Liver (tissue), 9 donors: ENCODE data around the gene TMTC2. TPM values are rescaled to one million over a fixed set of nuclear protein-coding genes. Genes with fewer than 3 reads are reported as not detected.

Source experiments
- DNase-seq: peaks from one replicate; pipeline ENCODE4 v3.0.0-alpha.2; 2017; ENCODE audit warnings: low spot score
- H3K27ac ChIP-seq, 2 donors: one replicate each; pipeline ENCODE4 v1.7.0; 2013; ENCODE audit warnings: inconsistent platforms in 2 of 2, low read length in 2 of 2, control low read depth in 1 of 2, low read depth in 1 of 2, mild to moderate bottlenecking in 1 of 2
- H3K27me3 ChIP-seq, 4 donors: one replicate each; pipeline versions ENCODE4 v1.6.1 to v1.7.0; 2013; ENCODE audit warnings: low read length in 3 of 4, inconsistent platforms in 1 of 4, mild to moderate bottlenecking in 1 of 4, moderate library complexity in 1 of 4; ENCODE audit not compliant: control insufficient read depth in 4 of 4, insufficient read depth in 4 of 4
- H3K36me3 ChIP-seq, 4 donors: one replicate each; pipeline versions ENCODE4 v1.6.1 to v1.7.0; 2013; ENCODE audit warnings: low read length in 3 of 4, mild to moderate bottlenecking in 3 of 4, low read depth in 1 of 4, moderate library complexity in 1 of 4; ENCODE audit not compliant: control insufficient read depth in 4 of 4, insufficient read depth in 3 of 4
- H3K4me1 ChIP-seq, 4 donors: one replicate each; pipeline versions ENCODE4 v1.6.1 to v1.7.0; 2013; ENCODE audit warnings: low read length in 3 of 4, mild to moderate bottlenecking in 3 of 4, moderate library complexity in 1 of 4; ENCODE audit not compliant: control insufficient read depth in 4 of 4, insufficient read depth in 4 of 4
- H3K4me3 ChIP-seq, 3 donors: one replicate each; pipeline versions ENCODE4 v1.6.1 to v1.7.0; 2013; ENCODE audit warnings: low read length in 3 of 3, control low read depth in 1 of 3, low read depth in 1 of 3, mild to moderate bottlenecking in 1 of 3
- H3K9ac ChIP-seq, 2 donors: one replicate each; pipeline ENCODE4 v1.7.0; 2013; ENCODE audit warnings: low read length in 2 of 2, mild to moderate bottlenecking in 2 of 2, moderate library complexity in 2 of 2, control low read depth in 1 of 2, low read depth in 1 of 2
- H3K9me3 ChIP-seq, 4 donors: one replicate each; pipeline versions ENCODE4 v1.6.1 to v1.7.0; 2013; ENCODE audit warnings: low read length in 3 of 4; ENCODE audit not compliant: control insufficient read depth in 4 of 4
- ATF3 ChIP-seq: IDR thresholded peaks from 2 replicates; pipeline ENCODE4 v1.6.1; 2016; ENCODE audit warnings: antibody characterized with exemption
- CTCF ChIP-seq: fragments of 150-350 bp; IDR thresholded peaks from 2 replicates; pipeline ENCODE4 v1.5.1; 2017; ENCODE audit warnings: improper control_type of control experiment, low read depth, low read length; ENCODE audit not compliant: missing input control
- EGR1 ChIP-seq, 2 donors: IDR thresholded peaks; 2 replicates each; pipeline ENCODE4 v1.6.1; 2016 to 2018; ENCODE audit warnings: antibody characterized with exemption in 2 of 2, low read depth in 2 of 2
- FOXA1 ChIP-seq: IDR thresholded peaks from 2 replicates; pipeline ENCODE4 v1.6.1; 2016; ENCODE audit warnings: antibody characterized with exemption
- FOXA2 ChIP-seq: IDR thresholded peaks from 2 replicates; pipeline ENCODE4 v1.6.1; 2016; ENCODE audit warnings: antibody characterized with exemption
- GABPA ChIP-seq, 2 donors: IDR thresholded peaks in 1 of 2; conservative IDR thresholded peaks in 1 of 2; 2 replicates each; pipeline ENCODE4 v1.6.1; 2016; ENCODE audit warnings: antibody characterized with exemption in 2 of 2, mild to moderate bottlenecking in 1 of 2, moderate library complexity in 1 of 2
- HNF4A ChIP-seq, 2 donors: conservative IDR thresholded peaks; 2 replicates each; pipeline ENCODE4 v1.6.1; 2016; ENCODE audit warnings: antibody characterized with exemption in 2 of 2, mild to moderate bottlenecking in 2 of 2
- HNF4G ChIP-seq: IDR thresholded peaks from 2 replicates; pipeline ENCODE4 v1.6.1; 2016; ENCODE audit warnings: antibody characterized with exemption
- JUND ChIP-seq, 2 donors: IDR thresholded peaks; 2 replicates each; pipeline ENCODE4 v1.6.1; 2016; ENCODE audit warnings: antibody characterized with exemption in 2 of 2
- MAX ChIP-seq: IDR thresholded peaks from 2 replicates; pipeline ENCODE4 v1.6.1; 2016; ENCODE audit warnings: antibody characterized with exemption
- NR2F2 ChIP-seq: IDR thresholded peaks from 2 replicates; pipeline ENCODE4 v1.6.1; 2016; ENCODE audit warnings: antibody characterized with exemption
- RAD21 ChIP-seq, 2 donors: IDR thresholded peaks; 2 replicates each; pipeline ENCODE4 v1.6.1; 2016; ENCODE audit warnings: antibody characterized with exemption in 2 of 2, mild to moderate bottlenecking in 2 of 2
- REST ChIP-seq: IDR thresholded peaks from 2 replicates; pipeline ENCODE4 v1.6.1; 2016; ENCODE audit warnings: antibody characterized with exemption, mild to moderate bottlenecking
- RXRA ChIP-seq, 2 donors: IDR thresholded peaks; 2 replicates each; pipeline ENCODE4 v1.6.1; 2017 to 2018; ENCODE audit warnings: antibody characterized with exemption in 2 of 2, mild to moderate bottlenecking in 1 of 2
- SP1 ChIP-seq: IDR thresholded peaks from 2 replicates; pipeline ENCODE4 v1.6.1; 2018; ENCODE audit warnings: antibody characterized with exemption, mild to moderate bottlenecking
- TAF1 ChIP-seq: conservative IDR thresholded peaks from 2 replicates; pipeline ENCODE4 v1.6.1; 2016; ENCODE audit warnings: antibody characterized with exemption, mild to moderate bottlenecking
- YY1 ChIP-seq: IDR thresholded peaks from 2 replicates; pipeline ENCODE4 v1.6.1; 2016; ENCODE audit warnings: antibody characterized with exemption, mild to moderate bottlenecking
- ZBTB33 ChIP-seq: IDR thresholded peaks from 2 replicates; pipeline ENCODE4 v1.6.1; 2016; ENCODE audit warnings: antibody characterized with exemption
- WGBS: extraction: QIAGEN DNeasy Blood & Tissue Kit; methylation state at CpG from one replicate; pipeline ENCODE4 v1.1.7; 2013; 5-methylcytosine and 5-hydroxymethylcytosine counted together
- polyA plus RNA-seq, 2 donors: library from polyadenylated mRNA; stranded (reverse) in 1 of 2; unstranded in 1 of 2; fragments of 200-250 nt in 1 of 2; fragments of >200 nt in 1 of 2; fragmentation: Nextera tagmentation in 1 of 2; extraction: Ambion mirVana in 1 of 2; gene quantifications; one replicate each; pipeline versions ENCODE4 v1.2.1 to v1.2.3, GENCODE V29; 2013 to 2015
- total RNA-seq, 2 donors: library from RNA; depleted of rRNA; stranded (reverse); fragments of >200 nt; gene quantifications; one replicate each; pipeline ENCODE4 v1.2.3, GENCODE V29; 2014
- donor health status: healthy.
- donor health status: healthy.
- donor health status: healthy.
- donor health status: healthy.
- donor health status: healthy.

TMTC2 gene
- total and polyA plus RNA-seq, 4 donors: 0.36 to 3.0 (median 0.61) TPM

GRCh38 chr12:83099436-83099835 is 412.7 kb downstream of the TMTC2 start:
- WGBS: 84% methylated on average over 3 of the region's 3 CpGs
- Histone ChIP-seq H3K4me3 (no peak overlapping the region), H3K27me3 (no peaks in the 10 kb centered on the region), H3K27ac (no peak overlapping the region), H3K36me3 (no peaks in the 10 kb centered on the region), H3K4me1 (no peaks in the 10 kb centered on the region), H3K9ac (no peak overlapping the region), H3K9me3 (no peaks in the 10 kb centered on the region)
- no peak for DNase-seq
- no peak for TF ChIP-seq RXRA (IDR thresholded peaks at IDR 0.05)
- TF ChIP-seq SP1: no peak
- TF ChIP-seq NR2F2: no peak
- no peak for TF ChIP-seq FOXA1
- TF ChIP-seq HNF4A (conservative IDR thresholded peaks at IDR 0.05): no peak
- no peak for TF ChIP-seq TAF1
- no peak for TF ChIP-seq JUND (IDR thresholded peaks at IDR 0.05)
- TF ChIP-seq MAX: no peak
- TF ChIP-seq CTCF: no peak
- no peak for TF ChIP-seq EGR1 (IDR thresholded peaks at IDR 0.05; ENCODE audit: low read depth in 2 of 2)
- TF ChIP-seq GABPA (IDR thresholded peaks at IDR 0.05 in 1 of 2, conservative IDR thresholded peaks at IDR 0.05 in 1 of 2): no peak
- no peak for TF ChIP-seq FOXA2
- no peak for TF ChIP-seq YY1
- no peak for TF ChIP-seq ZBTB33
- no peak for TF ChIP-seq RAD21 (IDR thresholded peaks at IDR 0.05)
- TF ChIP-seq ATF3: no peak
- TF ChIP-seq REST: no peak
- no peak for TF ChIP-seq HNF4G
